BE2C (cell line): ENCODE results near the gene KIR3DL3.
"Not testable (repeated sequence)": the region's sequence is repeated elsewhere in the genome, so short reads cannot be mapped to it uniquely, and the experiment has no call there.

ENCODE experiments used
- DNase-seq: peaks from one replicate; pipeline ENCODE4 v3.0.0-alpha.2; 2020
- H3K27me3 ChIP-seq: fragments of 250-450 bp; sonication (Bioruptor Pico); 2 replicates; pipeline ENCODE4 v1.5.1; 2020; ENCODE audit warnings: mild to moderate bottlenecking
- H3K36me3 ChIP-seq: fragments of 250-450 bp; sonication (Bioruptor Pico); 2 replicates; pipeline ENCODE4 v1.5.1; 2020; ENCODE audit warnings: mild to moderate bottlenecking
- H3K4me1 ChIP-seq: fragments of 250-450 bp; sonication (Bioruptor Pico); 2 replicates; pipeline ENCODE4 v1.5.1; 2020
- H3K4me3 ChIP-seq: 2 replicates; pipeline ENCODE4 v1.5.1; 2011; ENCODE audit warnings: low read depth, low read length
- H3K9me3 ChIP-seq: fragments of 250-450 bp; sonication (Bioruptor Pico); 2 replicates; pipeline ENCODE4 v1.5.1; 2020
- TF ChIP-seq, protein P1 (sequence below): IDR thresholded peaks from 2 replicates; pipeline ENCODE4 v1.5.1; 2012; ENCODE audit warnings: mild to moderate bottlenecking, low read depth, low read length

KIR3DL3 gene

GRCh38 chr19:54727562-54727961 lies 3.3 kb downstream of the KIR3DL3 start:
- DNase-seq: no peak
- TF ChIP-seq, protein P1, sequence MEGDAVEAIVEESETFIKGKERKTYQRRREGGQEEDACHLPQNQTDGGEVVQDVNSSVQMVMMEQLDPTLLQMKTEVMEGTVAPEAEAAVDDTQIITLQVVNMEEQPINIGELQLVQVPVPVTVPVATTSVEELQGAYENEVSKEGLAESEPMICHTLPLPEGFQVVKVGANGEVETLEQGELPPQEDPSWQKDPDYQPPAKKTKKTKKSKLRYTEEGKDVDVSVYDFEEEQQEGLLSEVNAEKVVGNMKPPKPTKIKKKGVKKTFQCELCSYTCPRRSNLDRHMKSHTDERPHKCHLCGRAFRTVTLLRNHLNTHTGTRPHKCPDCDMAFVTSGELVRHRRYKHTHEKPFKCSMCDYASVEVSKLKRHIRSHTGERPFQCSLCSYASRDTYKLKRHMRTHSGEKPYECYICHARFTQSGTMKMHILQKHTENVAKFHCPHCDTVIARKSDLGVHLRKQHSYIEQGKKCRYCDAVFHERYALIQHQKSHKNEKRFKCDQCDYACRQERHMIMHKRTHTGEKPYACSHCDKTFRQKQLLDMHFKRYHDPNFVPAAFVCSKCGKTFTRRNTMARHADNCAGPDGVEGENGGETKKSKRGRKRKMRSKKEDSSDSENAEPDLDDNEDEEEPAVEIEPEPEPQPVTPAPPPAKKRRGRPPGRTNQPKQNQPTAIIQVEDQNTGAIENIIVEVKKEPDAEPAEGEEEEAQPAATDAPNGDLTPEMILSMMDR: no peak
- no peaks in the 10 kb centered on the region for H3K9me3 ChIP-seq

GRCh38 chr19:54728167-54728566 lies 3.9 kb downstream of the KIR3DL3 start:
- TF ChIP-seq, protein P1: no peak
- DNase-seq: no peak
- Histone ChIP-seq H3K4me3 (no peak overlapping the region), H3K9me3 (no peaks in the 10 kb centered on the region), H3K4me1 (no peaks in the 10 kb centered on the region), H3K36me3 (no peaks in the 10 kb centered on the region), H3K27me3 (no peaks in the 10 kb centered on the region)

More at GRCh38 chr19:54727562-54727961, 3.3 kb downstream of the KIR3DL3 start:
- no peaks in the 10 kb centered on the region for H3K4me1 ChIP-seq
- no peaks in the 10 kb centered on the region for H3K27me3 ChIP-seq
- H3K36me3 ChIP-seq: no peaks in the 10 kb centered on the region
- no peak overlapping the region for H3K4me3 ChIP-seq

DNA sequence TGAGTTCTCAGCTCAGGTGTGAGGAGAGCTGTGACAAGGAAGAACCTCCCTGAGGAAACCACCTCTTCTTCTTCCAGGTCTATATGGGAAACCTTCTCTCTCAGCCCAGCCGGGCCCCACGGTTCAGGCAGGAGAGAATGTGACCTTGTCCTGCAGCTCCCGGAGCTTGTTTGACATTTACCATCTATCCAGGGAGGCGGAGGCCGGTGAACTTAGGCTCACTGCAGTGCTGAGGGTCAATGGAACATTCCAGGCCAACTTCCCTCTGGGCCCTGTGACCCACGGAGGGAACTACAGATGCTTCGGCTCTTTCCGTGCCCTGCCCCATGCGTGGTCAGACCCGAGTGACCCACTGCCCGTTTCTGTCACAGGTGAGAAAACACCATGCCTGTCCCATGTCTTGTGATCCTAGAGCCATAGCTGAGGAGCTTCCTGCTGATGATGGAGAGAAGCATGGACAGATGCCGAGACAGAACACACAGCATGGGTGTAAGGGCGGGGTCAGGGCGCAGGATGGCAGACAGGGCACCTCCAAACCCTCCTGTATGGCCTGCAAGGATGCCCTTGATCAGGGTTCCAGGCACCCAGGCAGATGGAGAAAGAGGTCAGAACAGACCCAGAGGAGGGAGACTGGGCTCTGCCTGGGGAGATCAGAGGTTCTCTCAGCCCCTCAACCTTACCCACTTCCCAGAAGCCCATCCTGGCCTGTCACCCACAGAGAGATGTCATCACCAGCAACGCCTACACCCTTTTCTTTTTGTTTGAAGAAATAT lies 5.4 kb downstream of the KIR3DL3 start:
- no peak for DNase-seq
- no peaks in the 10 kb centered on the region for H3K36me3 ChIP-seq
- TF ChIP-seq, protein P1: no peak
- no peaks in the 10 kb centered on the region; the same call in 1 of the 2 replicates for H3K27me3 ChIP-seq
- H3K9me3 ChIP-seq: no peaks in the 10 kb centered on the region
- no peak overlapping the region for H3K4me3 ChIP-seq
- H3K4me1 ChIP-seq: no peaks in the 10 kb centered on the region

- H3K9me3 ChIP-seq: no peaks in the 10 kb centered on the region
- H3K36me3 ChIP-seq: no peaks in the 10 kb centered on the region
- no peak overlapping the region for H3K4me3 ChIP-seq
- no peaks in the 10 kb centered on the region; the same call in 1 of the 2 replicates for H3K27me3 ChIP-seq
- TF ChIP-seq, protein P1: no peak
- DNase-seq: no peak
- no peaks in the 10 kb centered on the region for H3K4me1 ChIP-seq
Measured at GRCh38 chr19:54731191-54731590, 6.9 kb downstream of the KIR3DL3 start.

GRCh38 chr19:54738306-54738705 lies 14.1 kb downstream of the KIR3DL3 start, which contains the start of gene KIR2DL3:
TSS of gene KIR2DL3 (plus strand) at chr19:54738513. CDS start at chr19:54738546, 33 bp downstream.
- H3K36me3 ChIP-seq, DNase-seq, H3K4me1 ChIP-seq, H3K9me3 ChIP-seq, H3K27me3 ChIP-seq, H3K4me3 ChIP-seq: not testable (repeated sequence)

GRCh38 chr19:54738715-54739114 lies 14.5 kb downstream of the KIR3DL3 start:
- TF ChIP-seq, protein P1: no peak
- no peak for DNase-seq
- Histone ChIP-seq H3K9me3 (no peaks in the 10 kb centered on the region), H3K36me3 (no peaks in the 10 kb centered on the region), H3K27me3 (no peaks in the 10 kb centered on the region; the same call in 1 of the 2 replicates), H3K4me1 (no peaks in the 10 kb centered on the region), H3K4me3 (no peak overlapping the region)
